Activated T-helper 17 cell treated with anti-CD3 and anti-CD28 coated beads, Interleukin-2, amount 50 U/mL, for 72 hours (primary cell): ENCODE results near the gene DPP8. TPM values are rescaled to one million over a fixed set of nuclear protein-coding genes. Genes with fewer than 3 reads are reported as not detected.
"Not testable (repeated sequence)": the region's sequence is repeated elsewhere in the genome, so short reads cannot be mapped to it uniquely, and the experiment has no call there.

Experiments
- ATAC-seq: fragments of 150-1000 bp; cut with Tn5 transposase; replicated peaks from 2 replicates; pipeline ENCODE4 v1.10.0; 2021; ENCODE audit warnings: mild to moderate bottlenecking, moderate library complexity
- H3K27ac Mint-ChIP-seq: one replicate; pipeline ENCODE4 v1.8.0; 2022; ENCODE audit warnings: mixed read lengths
- H3K27me3 Mint-ChIP-seq: one replicate; pipeline ENCODE4 v1.8.0; 2022; ENCODE audit warnings: mixed read lengths
- H3K36me3 Mint-ChIP-seq: one replicate; pipeline ENCODE4 v1.8.0; 2022; ENCODE audit warnings: low read depth, mild to moderate bottlenecking, mixed read lengths
- H3K4me1 Mint-ChIP-seq: one replicate; pipeline ENCODE4 v1.8.0; 2022; ENCODE audit warnings: mixed read lengths
- H3K4me3 Mint-ChIP-seq: one replicate; pipeline ENCODE4 v1.8.0; 2022; ENCODE audit warnings: mild to moderate bottlenecking, mixed read lengths
- H3K9me3 Mint-ChIP-seq: one replicate; pipeline ENCODE4 v1.8.0; 2022; ENCODE audit warnings: mixed read lengths
- total RNA-seq, 2 donors: library from RNA; stranded (reverse); gene quantifications; one replicate each; pipeline ENCODE4 v1.2.3, GENCODE V29; 2022

DPP8 gene
- total RNA-seq, 2 donors from 2014 or later, result 30.7 to 31.4 TPM

GRCh38 chr15:65494076-65494475, 23.4 kb downstream of the DPP8 start:
- no peaks in the 10 kb centered on the region for H3K4me1 Mint-ChIP-seq
- ATAC-seq, result no peak
- no peak overlapping the region for H3K4me3 Mint-ChIP-seq
- H3K36me3 Mint-ChIP-seq, result peaks cover 88% of the 10 kb centered on the region
- no peaks in the 10 kb centered on the region for H3K9me3 Mint-ChIP-seq
- H3K27me3 Mint-ChIP-seq, result no peaks in the 10 kb centered on the region
- no peak overlapping the region for H3K27ac Mint-ChIP-seq

GRCh38 chr15:65484876-65485275, 32.6 kb downstream of the DPP8 start:
- H3K9me3 Mint-ChIP-seq, result no peaks in the 10 kb centered on the region

GRCh38 chr15:65476903-65477302, 40.6 kb downstream of the DPP8 start:
- Mint-ChIP-seq H3K36me3 (peaks cover 89% of the 10 kb centered on the region), H3K27ac (no peak overlapping the region)

More at GRCh38 chr15:65484876-65485275, 32.6 kb downstream of the DPP8 start:
- Mint-ChIP-seq H3K36me3 (peaks cover 90% of the 10 kb centered on the region), H3K4me1 (no peaks in the 10 kb centered on the region), H3K27me3 (no peaks in the 10 kb centered on the region), H3K4me3 (no peak overlapping the region), H3K27ac (no peak overlapping the region)
- ATAC-seq, result no peak

DNA sequence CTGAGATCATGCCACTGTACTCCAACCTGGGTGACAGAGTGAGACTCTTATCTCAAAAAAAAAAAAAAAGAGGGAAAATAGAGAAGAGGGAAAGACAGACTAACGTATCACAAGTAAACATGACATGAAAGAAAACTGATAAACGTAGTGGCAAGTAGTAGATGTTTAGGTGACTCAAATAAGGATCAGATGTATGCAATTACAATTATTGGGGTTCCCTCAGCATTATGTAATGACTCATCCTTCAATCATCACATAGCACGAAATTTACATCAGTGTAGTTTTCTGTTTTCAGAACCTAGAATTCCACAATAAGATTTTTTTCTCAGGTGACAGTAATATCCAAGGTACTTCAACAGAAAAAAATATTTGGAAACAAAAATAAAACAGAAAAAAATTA, 46.6 kb downstream of the DPP8 start:
- Mint-ChIP-seq H3K4me1 (no peaks in the 10 kb centered on the region), H3K27me3 (no peaks in the 10 kb centered on the region), H3K36me3 (peaks cover 98% of the 10 kb centered on the region), H3K9me3 (no peaks in the 10 kb centered on the region), H3K4me3 (no peak overlapping the region), H3K27ac (no peak overlapping the region)
- peak; percentile 58 for ATAC-seq

More at GRCh38 chr15:65476903-65477302, 40.6 kb downstream of the DPP8 start:
- no peaks in the 10 kb centered on the region for H3K9me3 Mint-ChIP-seq
- peaks cover 6% of the 10 kb centered on the region for H3K4me1 Mint-ChIP-seq
- no peak overlapping the region for H3K4me3 Mint-ChIP-seq
- no peaks in the 10 kb centered on the region for H3K27me3 Mint-ChIP-seq
- ATAC-seq, result peak; percentile 35

DNA sequence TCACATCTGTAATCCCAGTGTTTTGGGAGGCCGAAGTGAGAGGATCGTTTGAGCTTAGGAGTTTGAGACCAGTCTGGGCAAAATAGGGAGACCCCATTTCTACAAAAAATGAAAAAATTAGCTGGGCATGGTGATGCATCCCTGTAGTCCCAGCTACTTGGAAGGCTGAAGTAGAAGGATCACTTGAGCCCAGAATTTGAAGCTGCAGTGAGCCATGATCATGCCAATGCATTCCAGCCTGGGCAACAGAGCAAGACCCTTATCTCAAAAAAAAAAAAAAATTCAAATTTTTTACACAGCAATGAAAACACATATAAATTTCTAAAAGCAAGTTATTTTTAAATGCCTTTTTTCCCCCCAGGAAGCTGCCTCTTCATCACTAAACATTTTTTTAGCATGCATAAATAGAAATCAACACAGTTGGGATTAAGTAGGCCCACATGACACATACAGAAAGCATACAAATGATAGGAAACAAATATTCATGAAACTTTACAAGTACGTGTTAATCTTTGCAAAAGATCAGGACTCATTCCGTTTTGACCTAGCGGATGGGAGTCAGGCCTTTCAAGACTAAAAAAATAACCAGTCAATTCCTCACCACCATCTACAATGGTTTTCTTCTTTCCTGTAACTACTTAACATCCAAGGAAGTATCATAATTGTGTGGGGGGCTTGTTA, 49.1 kb downstream of the DPP8 start:
- H3K4me3 Mint-ChIP-seq, result no peak overlapping the region
- peaks cover 97% of the 10 kb centered on the region for H3K36me3 Mint-ChIP-seq
- ATAC-seq, result no peak
- no peaks in the 10 kb centered on the region for H3K27me3 Mint-ChIP-seq
- no peak overlapping the region for H3K27ac Mint-ChIP-seq
- no peaks in the 10 kb centered on the region for H3K4me1 Mint-ChIP-seq
- H3K9me3 Mint-ChIP-seq, result no peaks in the 10 kb centered on the region

DNA sequence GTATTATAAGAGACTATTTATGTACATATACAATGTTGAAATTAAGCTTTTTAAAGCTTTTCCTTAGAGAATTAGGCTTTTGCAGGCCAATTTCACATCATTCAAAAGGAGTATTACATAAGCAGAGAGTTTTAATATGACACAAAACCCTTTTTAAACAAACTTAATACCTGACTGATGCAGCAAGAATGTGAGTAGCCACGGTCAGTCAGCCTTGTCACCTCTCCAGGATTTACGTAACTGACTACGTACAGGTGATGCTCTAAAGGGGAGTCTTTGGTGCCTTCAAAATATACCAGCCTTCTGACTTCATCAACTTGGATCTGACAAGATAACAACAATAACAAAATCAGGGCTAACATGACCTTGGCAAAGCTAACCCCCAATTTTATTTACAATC, 50.6 kb downstream of the DPP8 start:
- Mint-ChIP-seq H3K27me3 (no peaks in the 10 kb centered on the region), H3K9me3 (no peaks in the 10 kb centered on the region), H3K27ac (no peak overlapping the region), H3K4me3 (no peak overlapping the region), H3K4me1 (no peaks in the 10 kb centered on the region), H3K36me3 (peaks cover 97% of the 10 kb centered on the region)
- ATAC-seq, result no peak

DNA sequence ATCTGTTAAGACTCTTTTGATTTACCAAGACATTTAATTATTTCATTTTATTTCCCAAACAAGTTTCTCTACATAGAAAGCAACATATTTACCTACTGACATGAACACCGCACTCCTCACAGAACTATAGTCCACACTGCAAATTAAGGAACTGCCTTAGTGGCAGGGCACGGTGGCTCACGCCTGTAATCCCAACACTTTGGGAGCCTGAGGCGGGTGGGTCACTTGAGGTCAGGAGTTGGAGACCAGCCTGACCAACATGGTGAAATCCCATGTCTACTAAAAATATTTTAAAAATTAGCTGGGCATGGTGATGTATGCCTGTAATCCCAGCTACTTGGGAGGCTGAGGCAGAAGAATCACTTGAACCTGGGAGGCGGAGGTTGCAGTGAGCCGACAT, 54.4 kb downstream of the DPP8 start:
- H3K4me1 Mint-ChIP-seq, result peaks cover 11% of the 10 kb centered on the region
- peaks cover 97% of the 10 kb centered on the region for H3K36me3 Mint-ChIP-seq
- H3K27me3 Mint-ChIP-seq, H3K4me3 Mint-ChIP-seq, ATAC-seq, H3K9me3 Mint-ChIP-seq, H3K27ac Mint-ChIP-seq: not testable (repeated sequence)

- peak; percentile 99 for ATAC-seq
- H3K27me3 Mint-ChIP-seq, result no peaks in the 10 kb centered on the region
- H3K9me3 Mint-ChIP-seq, result no peaks in the 10 kb centered on the region
- peaks cover 97% of the 10 kb centered on the region for H3K36me3 Mint-ChIP-seq
- H3K4me1 Mint-ChIP-seq, result peaks cover 11% of the 10 kb centered on the region
- H3K27ac Mint-ChIP-seq, result peak overlapping the region; percentile 70
- no peak overlapping the region for H3K4me3 Mint-ChIP-seq
These were observed 56.6 kb downstream of the DPP8 start for GRCh38 chr15:65460741-65461347.

GRCh38 chr15:65455256-65455655, 62.2 kb downstream of the DPP8 start:
- ATAC-seq, H3K4me1 Mint-ChIP-seq, H3K4me3 Mint-ChIP-seq, H3K9me3 Mint-ChIP-seq, H3K27me3 Mint-ChIP-seq: not testable (repeated sequence)
- Mint-ChIP-seq H3K27ac (peak overlapping the region; percentile 3), H3K36me3 (peaks cover 91% of the 10 kb centered on the region)

DNA sequence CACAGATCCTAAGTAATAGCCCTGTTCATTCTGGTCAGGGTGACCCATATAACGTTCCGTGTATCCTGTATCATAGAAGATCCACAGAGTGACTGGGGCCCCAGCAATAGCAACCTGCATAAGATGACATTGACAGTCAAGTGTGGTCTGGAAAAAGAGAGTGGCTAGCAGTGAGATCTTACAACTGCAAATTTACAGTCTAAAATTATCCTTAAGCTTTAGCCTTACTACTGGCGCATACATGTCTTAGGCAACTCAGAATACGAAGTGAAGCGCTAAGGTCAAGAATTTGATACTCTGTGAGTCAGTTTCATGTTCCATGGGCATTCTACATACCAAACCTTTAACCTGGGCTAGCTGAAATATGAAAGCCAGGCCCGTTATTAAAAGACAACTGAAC, 65.5 kb downstream of the DPP8 start:
- Mint-ChIP-seq H3K9me3 (no peaks in the 10 kb centered on the region), H3K27ac (no peak overlapping the region), H3K4me3 (no peak overlapping the region), H3K36me3 (peaks cover 81% of the 10 kb centered on the region), H3K27me3 (no peaks in the 10 kb centered on the region), H3K4me1 (no peaks in the 10 kb centered on the region)
- ATAC-seq, result no peak

DNA sequence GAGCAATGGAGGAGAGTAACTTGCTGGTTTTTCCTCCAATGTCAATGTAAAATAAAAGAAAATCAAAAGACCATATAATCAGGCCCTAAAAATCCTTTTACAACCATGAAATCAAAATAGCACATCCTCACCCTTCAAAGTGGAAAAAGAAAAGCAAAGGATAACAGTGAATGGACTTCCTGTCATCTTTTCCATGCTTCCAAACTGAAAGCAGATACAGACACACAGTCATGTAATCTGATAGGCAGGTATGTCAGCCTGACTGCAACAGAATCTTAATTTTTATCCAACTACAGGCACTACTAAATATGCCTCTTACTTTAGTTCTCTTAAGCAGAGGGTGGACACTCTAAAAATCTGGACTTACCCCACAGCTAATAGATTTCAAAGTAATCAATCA, 66.9 kb downstream of the DPP8 start:
- Mint-ChIP-seq H3K4me1 (no peaks in the 10 kb centered on the region), H3K27me3 (no peaks in the 10 kb centered on the region), H3K4me3 (no peak overlapping the region), H3K27ac (no peak overlapping the region), H3K36me3 (peaks cover 81% of the 10 kb centered on the region), H3K9me3 (no peaks in the 10 kb centered on the region)
- no peak for ATAC-seq

GRCh38 chr15:65447145-65447544, 70.3 kb downstream of the DPP8 start:
- Mint-ChIP-seq H3K27ac (peak overlapping the region; percentile 23), H3K4me1 (no peaks in the 10 kb centered on the region), H3K27me3 (no peaks in the 10 kb centered on the region), H3K9me3 (no peaks in the 10 kb centered on the region), H3K4me3 (no peak overlapping the region), H3K36me3 (peaks cover 85% of the 10 kb centered on the region)
- no peak for ATAC-seq

GRCh38 chr15:65434201-65434600, 83.3 kb downstream of the DPP8 start:
- no peaks in the 10 kb centered on the region for H3K4me1 Mint-ChIP-seq
- H3K4me3 Mint-ChIP-seq, result no peak overlapping the region
- no peaks in the 10 kb centered on the region for H3K27me3 Mint-ChIP-seq
- no peaks in the 10 kb centered on the region for H3K9me3 Mint-ChIP-seq
- H3K36me3 Mint-ChIP-seq, result no peaks in the 10 kb centered on the region
- no peak for ATAC-seq
- no peak overlapping the region for H3K27ac Mint-ChIP-seq

DNA sequence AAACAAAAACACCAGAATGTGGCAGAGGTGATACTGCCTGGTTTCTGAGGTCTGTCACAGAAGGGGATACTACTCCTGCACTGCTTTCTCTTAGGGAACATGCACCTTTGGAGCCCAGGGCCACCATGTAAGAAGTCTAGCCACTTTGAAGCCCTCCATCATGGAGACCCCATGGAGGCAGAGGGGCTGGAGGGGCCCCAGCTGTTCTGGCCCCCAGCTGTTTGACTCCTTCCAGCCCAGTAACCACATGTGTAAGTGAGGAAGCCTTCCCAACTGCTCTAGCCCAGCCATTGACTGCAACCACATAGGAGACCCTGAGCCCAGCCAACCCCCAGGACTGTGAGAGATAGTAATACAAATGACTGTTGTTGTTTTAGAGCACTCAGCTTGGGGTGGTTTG, 85.8 kb downstream of the DPP8 start:
- Mint-ChIP-seq H3K4me1 (no peaks in the 10 kb centered on the region), H3K27me3 (no peaks in the 10 kb centered on the region), H3K27ac (no peak overlapping the region), H3K36me3 (no peaks in the 10 kb centered on the region), H3K4me3 (no peak overlapping the region), H3K9me3 (no peaks in the 10 kb centered on the region)
- ATAC-seq, result no peak

GRCh38 chr15:65426216-65426853, 91.2 kb downstream of the DPP8 start:
- no peaks in the 10 kb centered on the region for H3K9me3 Mint-ChIP-seq
- no peak overlapping the region for H3K4me3 Mint-ChIP-seq
- H3K36me3 Mint-ChIP-seq, result peaks cover 5% of the 10 kb centered on the region
- no peak for ATAC-seq
- peaks cover 37% of the 10 kb centered on the region for H3K27me3 Mint-ChIP-seq
- no peak overlapping the region for H3K27ac Mint-ChIP-seq
- H3K4me1 Mint-ChIP-seq, result peaks cover 11% of the 10 kb centered on the region
